Aorta (tissue), 5 donors: ENCODE results near the gene GIPC2. TPM values are rescaled to one million over a fixed set of nuclear protein-coding genes. Genes with fewer than 3 reads are reported as not detected.
A peak's percentile ranks its signal among the peaks of the same experiment; 100 is the strongest.
"Not testable (repeated sequence)": the region's sequence is repeated elsewhere in the genome, so short reads cannot be mapped to it uniquely, and the experiment has no call there.

ENCODE experiments used
- ATAC-seq: fragments of 200-7000 bp; cut with Tn5 transposase; one replicate; pipeline ENCODE4 v1.9.1; 2022; ENCODE audit warnings: moderate library complexity; ENCODE audit not compliant: low FRiP score
- DNase-seq, 2 donors: peaks; one replicate each; pipeline ENCODE4 v3.0.0-alpha.2; 2020
- H3K27ac ChIP-seq, 2 donors: one replicate each; pipeline ENCODE4 v1.5.1; 2013; ENCODE audit warnings: low read length in 2 of 2, mild to moderate bottlenecking in 2 of 2, moderate library complexity in 2 of 2, control low read depth in 1 of 2, inconsistent platforms in 1 of 2, low read depth in 1 of 2
- H3K27me3 ChIP-seq, 2 donors: one replicate each; pipeline ENCODE4 v1.6.1; 2013; ENCODE audit warnings: control low read depth in 1 of 2, low read length in 1 of 2, mild to moderate bottlenecking in 1 of 2, moderate library complexity in 1 of 2; ENCODE audit not compliant: insufficient read depth in 2 of 2, control insufficient read depth in 1 of 2
- H3K36me3 ChIP-seq, 2 donors: one replicate each; pipeline ENCODE4 v1.6.1; 2013; ENCODE audit warnings: control low read depth in 1 of 2, low read length in 1 of 2, mild to moderate bottlenecking in 1 of 2; ENCODE audit not compliant: insufficient read depth in 2 of 2, control insufficient read depth in 1 of 2
- H3K4me1 ChIP-seq, 2 donors: one replicate each; pipeline ENCODE4 v1.6.1; 2013; ENCODE audit warnings: low read length in 2 of 2, control low read depth in 1 of 2, mild to moderate bottlenecking in 1 of 2, moderate library complexity in 1 of 2; ENCODE audit not compliant: insufficient read depth in 2 of 2, control insufficient read depth in 1 of 2
- H3K4me3 ChIP-seq, 2 donors: one replicate each; pipeline ENCODE4 v1.5.1; 2013; ENCODE audit warnings: low read length in 2 of 2, control low read depth in 1 of 2, mild to moderate bottlenecking in 1 of 2
- H3K9me3 ChIP-seq: one replicate; pipeline ENCODE4 v1.6.1; 2013; ENCODE audit warnings: mild to moderate bottlenecking, low read length; ENCODE audit not compliant: control insufficient read depth
- WGBS, 2 donors: extraction: QIAGEN DNeasy Blood & Tissue Kit; methylation state at CpG; one replicate each; pipeline ENCODE4 v1.1.7; 2013; 5-methylcytosine and 5-hydroxymethylcytosine counted together
- intact Hi-C, 2 donors: fragments of 100-400 bp; cut with DNase I; formaldehyde crosslinking; loops; one replicate each; pipeline versions ENCODE4 v1.14.2 to v1.15.0; 2022
- polyA plus RNA-seq, 2 donors: library from polyadenylated mRNA; stranded (reverse); fragments of 200-250 nt; gene quantifications; one replicate each; pipeline ENCODE4 v1.2.3, GENCODE V29; 2013
- total RNA-seq, 2 donors: library from RNA; stranded (reverse); fragmentation: NEBNext Ultra II Directional; extraction: Animal tissue kit (Norgen Biotek cat#: 25700); gene quantifications; one replicate each; pipeline ENCODE4 v1.2.1, GENCODE V29; 2021
- donor health status: healthy with polysubstance abuse.
- donor health status: Bipolar disorder and iron deficiency.
- donor health status: DM: no; HTN: no; CAD: no.
- donor health status: DM: no; HTN: no; CAD: no.
- donor health status: DM: yes; HTN: yes; CAD: no.

Gene GIPC2
- total and polyA plus RNA-seq, 4 donors = 1.4 to 7.5 (median 5.1) TPM

DNA sequence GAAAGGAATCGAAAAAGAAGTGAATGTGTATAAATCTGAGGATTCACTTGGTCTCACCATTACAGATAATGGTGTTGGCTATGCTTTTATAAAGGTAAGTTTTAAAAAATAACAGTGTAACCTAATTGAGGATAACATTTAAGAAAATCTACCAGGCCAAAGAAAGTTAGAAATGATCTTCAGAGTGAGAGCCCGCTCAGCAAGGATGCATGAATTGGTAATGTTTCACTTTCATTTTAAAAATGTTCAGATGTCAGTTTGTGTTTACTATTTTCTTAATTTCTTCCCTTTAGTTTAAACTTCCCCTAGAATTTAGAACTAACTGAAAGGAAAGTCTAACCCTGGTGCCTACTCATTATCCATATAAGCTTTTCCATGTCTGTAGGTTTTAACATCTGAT lies 35.0 kb downstream of the GIPC2 start:
- WGBS, 2 donors = 94 to 96% methylated on average over 2 of the region's 2 CpGs
- Histone ChIP-seq H3K4me1 (peaks cover 0 to 10% of the 10 kb centered on the region in 2 donors), H3K27me3 (no peaks in the 10 kb centered on the region), H3K9me3 (no peaks in the 10 kb centered on the region), H3K4me3 (no peak overlapping the region), H3K36me3 (no peaks in the 10 kb centered on the region), H3K27ac (no peak overlapping the region)
- intact Hi-C loops = no loop called here
- no peak for ATAC-seq
- DNase-seq = no peak

DNA sequence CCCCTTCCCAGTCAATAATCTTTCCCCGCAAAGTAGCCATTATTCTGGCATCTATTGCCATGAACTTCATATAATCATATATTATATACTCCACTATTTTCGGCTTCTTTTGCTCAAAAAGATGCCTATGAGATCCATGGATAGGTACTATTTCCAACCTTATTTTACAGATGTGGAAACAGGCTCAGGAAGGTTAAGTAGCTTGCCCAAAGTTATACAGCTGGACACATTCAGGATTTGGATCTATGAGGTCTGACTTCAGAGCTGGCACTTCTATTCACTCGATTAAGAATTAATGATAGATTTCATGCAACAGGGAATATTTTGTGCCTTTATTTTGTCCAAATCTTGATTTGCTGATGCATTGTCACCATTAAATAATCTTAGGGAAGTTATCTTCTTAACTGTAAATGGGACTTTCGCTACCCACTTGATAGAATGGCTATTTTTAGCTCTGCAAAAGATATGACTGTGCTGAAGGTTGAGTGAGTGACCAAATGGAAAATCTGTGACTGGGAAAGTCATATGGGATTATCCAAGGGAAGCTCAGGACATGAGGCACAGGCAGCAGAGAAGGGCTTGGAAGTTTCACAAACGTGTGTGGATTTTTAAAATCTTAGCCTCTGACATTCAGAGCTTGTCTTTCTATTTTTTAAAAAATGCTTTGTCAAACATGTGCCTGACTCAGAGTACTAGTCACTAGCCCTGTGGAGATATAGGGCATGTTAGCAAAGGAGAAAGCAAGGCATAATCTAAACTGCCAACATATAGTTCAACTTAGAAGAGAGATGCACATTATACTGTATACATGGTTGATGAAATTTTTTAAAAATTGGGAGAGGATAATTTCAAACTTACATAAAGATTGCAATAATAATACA lies 36.5 kb downstream of the GIPC2 start:
- no peaks in the 10 kb centered on the region for H3K36me3 ChIP-seq
- peaks cover 0 to 10% of the 10 kb centered on the region in 2 donors for H3K4me1 ChIP-seq
- no peak overlapping the region for H3K4me3 ChIP-seq
- H3K9me3 ChIP-seq = no peaks in the 10 kb centered on the region
- 47% methylated on average over 5 of the region's 5 CpGs for WGBS, 2 donors
- DNase-seq (no peak), ATAC-seq (peak; percentile 38)
- peak overlapping the region; percentile 28 to 76 for H3K27ac ChIP-seq
- intact Hi-C loops = no loop called here
- no peaks in the 10 kb centered on the region for H3K27me3 ChIP-seq

DNA sequence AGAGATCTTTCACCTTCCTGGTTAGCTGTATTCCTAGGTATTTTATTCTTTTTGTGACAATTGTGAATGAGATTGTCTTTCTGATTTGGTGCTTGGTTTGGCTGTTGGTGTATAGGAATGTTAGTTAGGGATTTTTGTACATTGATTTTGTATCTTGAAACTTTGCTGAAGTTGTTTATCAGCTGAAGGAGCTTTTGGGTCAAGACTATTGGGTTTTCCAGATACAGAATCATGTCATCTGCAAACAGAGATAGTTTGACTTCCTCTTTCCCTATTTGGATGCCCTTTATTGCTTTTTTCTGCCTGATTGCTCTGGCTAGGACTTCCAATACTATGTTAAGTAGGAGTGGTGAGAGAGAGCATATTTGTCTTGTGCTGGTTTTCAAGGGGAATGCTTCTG lies 38.9 kb downstream of the GIPC2 start:
- intact Hi-C loops, H3K4me1 ChIP-seq, ATAC-seq, H3K27me3 ChIP-seq, H3K4me3 ChIP-seq, H3K9me3 ChIP-seq, DNase-seq, H3K27ac ChIP-seq, H3K36me3 ChIP-seq: not testable (repeated sequence)

DNA sequence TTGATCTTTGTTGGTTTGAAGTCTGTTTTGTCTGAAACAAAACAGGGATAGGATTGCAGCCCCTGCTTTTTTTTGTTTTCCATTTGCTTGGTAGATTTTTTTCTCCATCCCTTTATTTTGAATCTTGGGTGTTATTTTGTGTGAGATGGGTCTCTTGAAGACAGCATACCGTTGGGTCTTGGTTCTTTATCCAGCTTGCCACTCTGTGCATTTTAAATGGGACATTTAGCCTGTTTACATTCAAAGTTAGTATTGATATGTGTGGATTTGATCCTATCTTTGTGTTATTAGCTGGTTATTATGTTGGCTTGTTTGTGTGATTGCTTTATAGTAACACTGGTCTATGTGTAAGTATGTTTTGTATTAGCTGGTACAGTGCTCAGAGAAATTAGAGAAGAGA lies 40.9 kb downstream of the GIPC2 start:
- Histone ChIP-seq H3K9me3 (no peaks in the 10 kb centered on the region), H3K27me3 (no peaks in the 10 kb centered on the region), H3K4me3 (no peak overlapping the region), H3K27ac (no peak overlapping the region), H3K36me3 (no peaks in the 10 kb centered on the region), H3K4me1 (no peaks in the 10 kb centered on the region)
- intact Hi-C loops = no loop called here
- ATAC-seq (no peak), DNase-seq (no peak)
- 78 to 86% methylated on average over 1 of the region's 1 CpG for WGBS, 2 donors

DNA sequence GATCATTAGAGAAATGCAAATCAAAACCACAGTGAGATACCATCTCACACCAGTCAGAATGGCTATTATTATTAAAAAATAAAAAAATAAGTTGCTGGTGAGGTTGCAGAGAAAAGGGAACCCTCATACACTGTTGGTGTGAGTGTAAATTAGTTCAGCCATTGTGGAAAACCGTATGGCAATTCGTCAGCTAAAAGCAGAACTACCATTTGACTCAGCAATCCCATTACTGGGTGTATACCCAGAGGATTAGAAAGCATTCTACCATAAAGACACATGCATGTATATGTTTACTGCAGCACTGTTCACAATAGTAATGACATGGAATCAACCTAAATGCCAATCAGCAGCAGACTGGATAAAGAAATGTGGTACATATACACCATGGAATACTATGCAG lies 42.2 kb downstream of the GIPC2 start:
- DNase-seq = no peak
- Histone ChIP-seq H3K4me1 (no peaks in the 10 kb centered on the region), H3K9me3 (no peaks in the 10 kb centered on the region), H3K27ac (no peak overlapping the region), H3K4me3 (no peak overlapping the region), H3K36me3 (no peaks in the 10 kb centered on the region), H3K27me3 (no peaks in the 10 kb centered on the region)
- ATAC-seq = no peak
- 90 to 94% methylated on average over 2 of the region's 2 CpGs for WGBS, 2 donors
- intact Hi-C loops = no loop called here

DNA sequence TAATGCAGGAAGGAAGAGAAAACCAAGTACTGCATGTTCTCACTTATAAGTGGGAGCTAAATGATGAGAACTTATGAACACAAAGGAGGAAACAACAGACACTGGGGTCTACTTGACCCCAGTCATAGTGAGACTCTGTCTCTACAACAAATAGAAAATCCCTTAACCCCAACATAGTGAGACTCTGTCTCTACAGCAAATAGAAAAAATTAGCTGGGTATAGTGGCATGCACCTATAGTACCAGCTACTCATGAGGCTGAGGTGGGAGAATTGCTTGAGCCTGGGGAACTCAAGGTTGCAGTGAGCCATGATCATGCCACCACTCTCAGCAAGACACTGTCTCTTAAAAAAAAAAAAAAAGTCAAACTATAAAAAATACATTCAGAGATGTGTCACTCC lies 42.7 kb downstream of the GIPC2 start:
- intact Hi-C loops = no loop called here
- ATAC-seq = no peak
- no peaks in the 10 kb centered on the region for H3K4me1 ChIP-seq

DNA sequence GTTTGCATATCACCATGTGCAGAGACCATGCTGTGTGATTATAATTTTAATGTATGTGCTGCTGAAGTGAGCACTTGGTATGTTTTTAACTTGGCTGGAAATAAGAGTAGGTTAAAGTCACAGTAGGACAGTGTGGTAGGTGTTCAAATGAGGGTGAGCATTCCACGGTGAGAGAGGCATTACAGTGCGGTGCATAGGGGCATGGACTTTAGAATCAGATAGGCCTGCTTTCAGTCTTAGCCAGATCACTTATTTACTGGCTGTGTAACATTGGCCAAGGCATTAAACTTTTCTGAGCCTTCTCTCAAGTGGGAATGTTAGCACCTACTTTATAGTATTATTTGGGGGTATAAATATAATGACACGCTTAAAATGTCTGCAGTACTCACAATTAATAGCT lies 43.2 kb downstream of the GIPC2 start:
- DNase-seq = no peak
- no peaks in the 10 kb centered on the region for H3K9me3 ChIP-seq
- ATAC-seq = no peak
- H3K4me3 ChIP-seq = no peak overlapping the region
- intact Hi-C loops = no loop called here
- no peaks in the 10 kb centered on the region for H3K27me3 ChIP-seq
- no peaks in the 10 kb centered on the region for H3K36me3 ChIP-seq
- H3K27ac ChIP-seq = no peak overlapping the region
- no peaks in the 10 kb centered on the region for H3K4me1 ChIP-seq
- WGBS, 2 donors = 93 to 94% methylated on average over 3 of the region's 3 CpGs

More for the DNA sequence above, 42.7 kb downstream of the GIPC2 start:
- Histone ChIP-seq H3K9me3 (no peaks in the 10 kb centered on the region), H3K27ac (no peak overlapping the region), H3K36me3 (no peaks in the 10 kb centered on the region), H3K27me3 (no peaks in the 10 kb centered on the region), H3K4me3 (no peak overlapping the region)
- DNase-seq = no peak

DNA sequence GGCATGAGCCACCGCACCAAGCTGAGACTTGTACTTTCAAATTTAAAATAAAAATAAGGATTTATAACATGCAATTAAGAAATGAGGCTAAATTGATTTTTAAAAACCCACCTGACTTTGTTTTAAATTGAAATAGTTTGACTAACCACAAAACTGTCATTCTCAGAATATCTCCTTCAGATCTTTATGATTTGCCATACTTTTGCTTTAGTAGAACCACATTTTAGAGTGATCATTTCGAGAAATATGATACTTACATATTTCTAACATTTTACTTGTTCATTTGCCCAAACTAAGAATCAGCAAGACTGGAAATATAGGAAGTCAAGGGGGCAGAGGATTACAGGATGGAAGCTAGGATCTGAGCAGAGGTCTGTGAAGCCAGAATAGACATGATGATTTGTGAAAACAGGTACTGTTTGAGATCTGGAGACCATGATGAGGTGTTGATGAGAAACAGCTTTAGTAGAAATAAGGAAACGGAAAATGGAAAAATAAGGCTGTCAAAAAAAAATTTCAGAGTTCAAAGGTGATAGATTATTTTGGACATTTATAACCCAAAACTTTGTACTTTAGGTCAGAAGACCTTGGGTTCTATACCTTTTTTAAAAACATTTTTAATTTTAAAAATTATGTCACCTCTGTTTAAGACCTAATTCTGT lies 44.8 kb downstream of the GIPC2 start:
- no peak overlapping the region for H3K27ac ChIP-seq
- 93 to 94% methylated on average over 3 of the region's 3 CpGs for WGBS, 2 donors
- H3K27me3 ChIP-seq = no peaks in the 10 kb centered on the region
- intact Hi-C loops = no loop called here
- H3K4me1 ChIP-seq = no peaks in the 10 kb centered on the region
- DNase-seq (no peak), ATAC-seq (no peak)
- H3K4me3 ChIP-seq = no peak overlapping the region
- H3K36me3 ChIP-seq = no peaks in the 10 kb centered on the region
- H3K9me3 ChIP-seq = no peaks in the 10 kb centered on the region

DNA sequence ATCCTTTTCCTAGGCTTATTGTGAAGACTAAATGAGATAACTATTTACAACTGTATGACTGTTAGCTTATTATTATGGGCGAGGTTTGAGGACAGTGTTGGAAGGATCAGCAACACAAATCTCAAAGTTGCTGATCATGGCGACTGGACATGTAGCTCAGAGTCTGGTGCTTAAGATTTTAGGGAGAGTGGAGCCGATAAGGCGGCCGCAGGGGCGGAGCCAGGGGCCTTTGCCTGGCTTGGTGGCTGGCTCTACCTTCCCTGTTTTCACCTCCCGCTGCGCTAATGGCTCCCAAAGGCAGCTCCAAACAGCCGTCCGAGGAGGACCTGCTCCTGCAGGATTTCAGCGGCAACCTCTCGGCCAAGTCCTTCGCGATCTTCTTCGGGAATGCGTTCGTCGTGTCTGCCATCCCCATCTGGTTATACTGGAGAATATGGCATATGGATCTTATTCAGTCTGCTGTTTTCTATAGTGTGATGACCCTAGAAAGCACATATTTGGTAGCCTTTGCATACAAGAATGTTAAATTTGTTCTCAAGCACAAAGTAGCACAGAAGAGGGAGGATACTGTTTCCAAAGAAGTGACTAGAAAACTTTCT lies 45.5 kb downstream of the GIPC2 start:
- Histone ChIP-seq H3K27me3 (no peaks in the 10 kb centered on the region), H3K36me3 (no peaks in the 10 kb centered on the region), H3K27ac (no peak overlapping the region), H3K9me3 (no peaks in the 10 kb centered on the region), H3K4me1 (no peaks in the 10 kb centered on the region), H3K4me3 (no peak overlapping the region)
- ATAC-seq (no peak), DNase-seq (no peak)
- intact Hi-C loops = no loop called here
- WGBS, 2 donors = 93% methylated on average over 18 of the region's 18 CpGs
